Left colon (tissue), 2 donors: ENCODE measurements around the gene AKR1E2. TPM values are rescaled to one million over a fixed set of nuclear protein-coding genes. Genes with fewer than 3 reads are reported as not detected.

ENCODE experiments used
- ATAC-seq: fragments of 200-7000 bp; cut with Tn5 transposase; one replicate; pipeline ENCODE4 v1.9.1; 2020; ENCODE audit warnings: mild to moderate bottlenecking, moderate library complexity
- DNase-seq, 2 donors: peaks; one replicate each; pipeline ENCODE4 v3.0.0-alpha.2; 2020
- intact Hi-C, 2 donors: fragments of 100-400 bp; cut with DNase I in 1 of 2; cut with micrococcal nuclease in 1 of 2; formaldehyde crosslinking; loops; one replicate each; pipeline versions ENCODE4 v1.11.2 to v1.14.0; 2022; cut with DNase I, micrococcal nuclease
- long read RNA-seq: library from polyadenylated mRNA; unstranded; transcript quantifications from one replicate; pipeline ENCODE4 v2.0.0, GENCODE V29; 2021
- total RNA-seq, 2 donors: library from RNA; stranded (reverse); fragmentation: NEBNext Ultra II Directional; extraction: Animal tissue kit (Norgen Biotek cat#: 25700); gene quantifications; one replicate each; pipeline ENCODE4 v1.2.1, GENCODE V29; 2021
- donor health status: DM: no; HTN: no; CAD: no.
- donor health status: DM: yes; HTN: yes; CAD: no.

AKR1E2 gene
- total RNA-seq = 1 to 10 TPM; 4.8 to 5.7 TPM
- long read RNA-seq, partial matches to known transcripts = 0 of 1 reads
- long read RNA-seq, other reads (novel, unspliced or antisense) = 1 of 1 reads

DNA sequence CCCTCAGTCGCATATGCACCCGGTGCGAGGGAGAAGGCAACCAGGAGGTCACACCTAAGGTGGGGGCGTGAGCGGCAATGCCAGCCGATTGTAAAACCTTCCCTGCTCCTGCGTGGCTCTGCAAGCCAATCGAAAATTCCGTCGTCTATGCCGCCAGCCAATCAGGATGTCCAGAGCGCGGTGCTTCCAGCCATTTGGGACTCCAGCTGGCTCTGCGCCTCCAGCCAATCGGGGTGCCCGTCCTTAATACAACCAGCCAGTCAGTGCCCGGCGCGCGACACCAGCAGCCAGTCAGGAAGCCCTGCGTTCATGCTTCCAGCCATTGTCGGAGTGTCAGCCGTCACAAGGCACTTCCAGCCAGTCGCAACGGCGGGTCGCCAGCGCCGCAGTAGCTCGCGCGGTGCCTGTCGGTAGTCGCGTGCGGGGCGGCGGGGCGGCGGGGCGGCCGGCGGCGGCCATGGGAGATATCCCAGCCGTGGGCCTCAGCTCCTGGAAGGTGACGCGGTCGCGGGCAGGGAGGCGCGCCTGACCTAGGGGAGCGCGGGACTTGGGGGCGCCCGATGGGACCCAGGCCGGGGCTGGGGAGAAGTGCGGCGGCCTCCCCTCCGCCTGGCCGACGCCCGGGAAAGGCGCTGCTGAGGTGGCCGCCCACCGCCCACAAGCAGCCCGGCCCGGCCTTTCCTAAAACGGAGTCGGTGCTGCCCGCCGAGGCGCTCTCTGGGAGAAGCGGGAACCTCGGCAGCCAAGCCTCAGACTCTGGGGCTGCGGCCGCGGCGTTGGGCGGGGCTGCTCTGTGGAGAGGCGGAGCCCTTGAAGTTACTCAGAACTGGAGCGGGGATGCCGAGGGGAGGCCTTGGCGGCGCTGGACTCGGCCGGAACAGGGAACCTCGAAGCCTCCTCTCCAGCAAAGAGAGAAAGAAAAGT lies at the start of gene AKR1E2:
Gene AKR1E2, plus strand, starts transcription at position 340 of the 924 bp plus-strand sequence. Its CDS starts 118 bp downstream, at position 458.
- intact Hi-C loops = no loop called here
- ATAC-seq = peak; percentile 92
- peak; percentile 75 to 84 for DNase-seq

DNA sequence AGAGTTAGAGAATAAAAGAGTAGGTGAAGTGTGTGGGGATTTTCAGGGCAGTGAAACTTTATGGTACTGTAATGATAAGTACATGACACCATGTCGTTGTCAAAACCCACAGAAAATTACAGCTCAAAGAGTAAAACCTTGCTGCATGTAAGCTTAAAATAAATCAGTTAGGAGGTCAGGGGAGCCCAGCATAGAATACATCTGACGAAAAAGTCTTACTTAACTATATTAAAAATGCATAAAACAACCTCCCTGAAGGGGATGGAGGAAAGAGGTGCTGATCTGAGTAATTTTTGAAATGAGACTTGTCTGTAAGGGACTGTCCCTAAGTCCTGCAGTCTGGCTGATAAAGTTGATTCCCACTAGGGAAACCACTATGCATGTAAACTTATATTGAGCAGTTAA lies 49.8 kb upstream of the AKR1E2 start:
- no peak for DNase-seq
- no peak for ATAC-seq
- intact Hi-C loops = no loop called here

DNA sequence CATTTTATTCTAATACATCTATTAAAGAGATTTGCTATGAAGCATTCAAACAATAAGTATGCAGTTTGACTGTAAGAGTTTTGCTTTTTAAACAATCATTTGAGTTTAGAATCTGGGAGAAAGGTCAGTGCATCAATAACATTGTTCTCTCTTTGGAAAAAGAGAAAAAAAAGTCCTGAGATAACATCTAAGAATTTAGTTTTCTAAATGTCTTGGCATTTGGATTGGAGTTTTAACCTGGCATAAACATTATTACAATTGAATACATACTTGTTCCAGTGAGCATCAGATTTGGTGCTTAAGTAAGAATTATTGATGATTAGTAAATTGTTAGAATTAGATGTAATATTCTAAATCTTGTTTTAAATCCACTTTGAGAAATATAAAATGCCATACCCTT lies 47.2 kb upstream of the AKR1E2 start:
- ATAC-seq (no peak), DNase-seq (no peak)
- intact Hi-C loops = no loop called here

DNA sequence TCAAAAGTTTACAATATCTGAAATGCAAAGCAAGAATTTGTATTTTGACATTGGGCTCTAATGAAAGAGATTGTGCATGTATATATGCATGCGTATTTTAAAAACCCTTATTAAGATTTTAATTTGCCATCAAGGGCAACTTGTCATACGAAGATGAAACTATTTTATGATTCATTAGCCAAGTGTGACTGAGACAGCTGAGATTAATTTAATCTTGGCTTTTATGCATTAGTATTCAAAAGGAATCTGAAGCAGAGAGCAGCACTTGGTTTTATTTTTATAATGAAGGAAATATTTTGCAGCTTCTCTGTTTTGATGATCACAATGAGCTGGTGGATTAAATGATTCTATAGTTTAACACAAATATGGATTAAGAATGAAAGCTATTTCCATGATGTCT lies 45.9 kb upstream of the AKR1E2 start:
- intact Hi-C loops = no loop called here
- ATAC-seq (no peak), DNase-seq (no peak)

DNA sequence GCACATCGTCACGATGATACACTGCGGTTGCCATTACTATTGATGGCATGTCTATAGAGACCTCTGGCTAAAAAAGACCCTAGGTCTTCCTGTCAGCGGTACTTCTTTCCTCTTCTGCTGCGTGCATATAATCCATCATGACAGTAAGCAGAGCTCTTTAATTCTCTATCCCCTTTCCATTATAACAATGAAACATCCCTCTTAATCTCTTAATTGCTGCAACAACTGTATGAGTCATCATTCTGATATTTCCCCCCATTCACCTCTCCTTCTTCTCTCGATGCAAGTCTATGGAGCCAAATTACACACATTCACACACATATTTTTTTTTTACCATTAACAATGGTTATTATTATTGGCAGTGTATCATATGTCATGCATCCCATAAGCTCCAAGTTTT lies 45.2 kb upstream of the AKR1E2 start:
- intact Hi-C loops = no loop called here
- ATAC-seq (no peak), DNase-seq (no peak)

DNA sequence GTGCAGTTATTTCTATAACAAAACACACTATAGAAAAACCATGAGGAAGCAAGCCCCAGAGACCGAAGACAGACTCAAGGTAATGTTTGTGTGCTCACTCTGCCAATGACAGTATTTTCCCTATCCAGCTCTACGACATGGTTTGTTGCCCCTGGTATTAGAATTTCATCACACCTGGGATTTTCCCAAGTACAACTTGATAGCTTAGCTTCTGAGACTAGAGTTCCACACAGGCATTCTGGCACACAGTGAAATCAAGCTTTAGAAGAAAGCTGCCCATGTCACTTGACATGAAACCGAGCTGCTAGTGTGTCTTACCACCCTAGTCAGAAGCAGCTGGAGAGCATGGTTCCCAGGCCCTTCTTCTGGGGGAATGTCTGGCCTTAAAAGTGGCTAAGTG lies 44.1 kb upstream of the AKR1E2 start:
- ATAC-seq (no peak), DNase-seq (no peak)
- intact Hi-C loops = no loop called here

DNA sequence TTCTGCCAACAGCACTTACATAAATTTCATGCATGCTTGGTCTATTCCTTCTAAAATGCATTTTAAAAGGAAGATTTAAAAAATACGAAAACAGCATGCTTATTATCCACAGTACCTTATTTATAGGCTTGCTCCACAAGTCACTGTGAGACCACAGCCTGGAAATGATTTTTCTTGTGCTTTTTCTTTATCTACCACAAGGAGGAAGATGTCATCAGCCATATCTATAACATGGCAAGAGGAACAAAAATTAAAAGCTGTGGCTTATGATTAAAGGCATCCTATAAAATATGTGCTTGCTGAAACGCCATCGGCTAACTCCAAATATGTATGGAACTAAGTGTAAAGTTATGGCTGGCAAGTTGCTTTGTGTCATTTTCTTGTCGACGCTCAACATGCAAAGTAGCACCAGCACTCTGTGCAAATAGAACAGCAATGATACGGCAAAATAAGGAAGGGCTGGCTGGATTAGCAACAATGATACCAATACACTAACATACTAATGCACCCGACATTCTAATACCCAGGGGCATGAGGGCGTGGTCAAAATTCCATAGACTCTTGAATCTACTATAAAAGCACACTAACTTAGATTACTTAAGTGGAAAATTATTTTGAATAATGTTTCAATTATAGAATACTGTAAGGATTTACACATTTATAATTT lies 41.2 kb upstream of the AKR1E2 start:
- no peak for DNase-seq
- ATAC-seq = no peak
- intact Hi-C loops = no loop called here

DNA sequence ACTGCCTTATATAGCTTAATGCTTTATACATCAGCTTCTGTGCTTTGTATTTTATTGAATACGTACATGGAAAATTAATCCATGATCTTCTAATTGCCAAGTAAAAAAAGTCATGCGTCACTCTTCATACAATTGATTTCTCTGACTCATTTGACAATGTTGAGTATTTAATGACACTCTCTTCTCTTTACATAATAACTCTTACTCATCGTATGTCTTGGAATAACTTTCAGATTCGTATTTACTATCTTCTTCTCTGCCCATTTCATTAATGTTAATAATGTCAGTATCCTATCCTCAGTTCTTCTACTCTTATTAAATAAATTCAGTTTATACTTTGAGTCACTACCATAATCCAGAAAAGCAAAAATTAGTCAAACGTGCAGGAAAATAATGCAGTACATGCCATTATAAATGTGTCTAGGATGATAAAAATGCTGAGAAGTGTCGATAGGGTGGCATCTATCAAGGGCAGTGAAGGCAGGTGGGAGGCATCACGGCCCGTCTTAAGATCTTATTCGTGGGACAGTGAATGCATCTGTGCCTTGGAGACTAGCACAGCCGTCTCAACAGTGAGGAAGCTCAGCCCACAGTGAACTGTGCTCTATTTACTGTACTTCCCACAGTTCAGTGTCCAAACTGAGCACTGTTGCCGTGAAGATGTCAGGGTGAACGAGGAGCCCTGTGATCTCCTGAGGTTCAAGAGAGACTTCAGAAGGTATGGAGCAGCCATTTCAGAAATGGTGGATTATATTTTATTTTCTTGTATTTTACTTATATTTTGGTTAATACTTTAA lies 39.8 kb upstream of the AKR1E2 start:
- DNase-seq (no peak), ATAC-seq (no peak)
- intact Hi-C loops = no loop called here

DNA sequence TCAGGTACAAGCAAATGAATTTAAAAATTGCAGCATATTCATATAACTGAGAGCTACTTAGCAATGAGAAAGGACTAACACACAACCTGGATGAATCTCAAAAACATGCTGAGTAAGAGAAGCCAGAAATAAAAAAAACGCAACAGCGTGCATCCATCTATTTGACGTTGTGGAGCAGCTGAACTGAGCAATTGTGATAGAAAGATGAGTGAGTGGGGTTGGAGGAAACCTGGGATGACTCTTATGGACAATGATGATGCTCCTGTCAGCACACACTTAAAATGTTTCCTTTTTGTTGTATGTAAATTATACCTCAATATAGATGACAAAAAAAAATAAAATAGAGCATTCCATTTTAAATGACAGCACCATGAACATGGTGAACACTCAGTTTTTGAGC lies 36.0 kb upstream of the AKR1E2 start:
- ATAC-seq (no peak), DNase-seq (no peak)
- intact Hi-C loops = no loop called here

DNA sequence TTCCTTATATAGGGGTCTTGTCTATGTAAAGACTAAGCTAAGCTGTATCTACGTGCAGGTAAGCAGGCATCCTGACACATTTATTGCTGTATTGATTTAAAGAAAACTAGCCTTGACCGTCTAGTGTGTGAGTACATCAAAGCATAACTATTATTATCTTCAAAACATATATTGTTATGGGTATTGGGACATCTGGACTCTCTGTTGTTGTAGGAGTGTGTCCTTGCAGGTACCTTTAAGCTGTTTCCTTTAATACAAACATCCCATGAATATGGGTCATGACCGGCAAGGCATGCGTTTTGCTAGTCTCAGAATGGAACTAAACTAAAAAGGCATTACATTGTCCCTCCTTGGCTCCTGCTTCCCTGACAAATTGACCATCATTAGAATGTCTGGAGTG lies 35.1 kb upstream of the AKR1E2 start:
- no peak for ATAC-seq
- intact Hi-C loops = no loop called here

DNA sequence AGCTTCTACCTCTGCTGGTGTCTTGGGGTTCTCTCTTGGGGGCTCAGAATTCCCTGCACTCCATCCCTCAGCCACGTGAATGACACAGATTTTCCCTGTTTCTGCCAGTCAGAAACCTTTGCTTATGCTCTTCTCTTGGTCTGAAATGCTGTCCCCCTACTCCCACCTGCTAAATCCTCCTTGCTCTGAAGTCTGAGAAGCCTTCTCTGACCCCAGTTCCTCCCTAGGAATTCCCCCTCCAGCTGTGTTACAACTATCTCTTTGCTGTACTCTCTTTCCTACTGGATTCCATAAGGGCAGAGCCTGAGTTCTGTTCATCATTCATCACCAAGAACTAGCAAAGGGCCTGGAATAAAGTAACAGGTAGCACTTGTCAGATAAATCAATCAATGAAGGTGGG lies 33.6 kb upstream of the AKR1E2 start:
- intact Hi-C loops = no loop called here
- ATAC-seq (no peak), DNase-seq (no peak)

More for the DNA sequence above, 35.1 kb upstream of the AKR1E2 start:
- DNase-seq = no peak

DNA sequence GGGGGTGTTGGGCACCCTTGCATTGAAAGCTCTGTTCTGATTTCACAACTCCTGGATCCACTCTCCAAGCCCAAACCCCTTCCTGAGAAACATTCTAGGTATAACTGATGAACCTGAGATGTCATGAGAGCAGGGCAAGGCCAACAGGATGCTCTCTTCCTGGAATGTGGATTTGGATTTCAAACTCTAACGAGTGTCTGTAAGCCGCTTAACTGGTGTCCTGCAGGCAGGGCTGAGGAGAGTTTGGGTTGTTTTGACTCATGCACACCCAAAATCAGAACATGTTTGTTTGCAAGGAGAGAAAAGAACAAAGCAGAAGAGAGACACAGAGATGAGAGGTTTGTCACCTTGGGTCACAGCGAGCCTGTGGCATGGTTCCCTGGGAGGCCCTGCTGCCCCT lies 24.6 kb upstream of the AKR1E2 start:
- intact Hi-C loops = no loop called here
- no peak for DNase-seq
- ATAC-seq = no peak

DNA sequence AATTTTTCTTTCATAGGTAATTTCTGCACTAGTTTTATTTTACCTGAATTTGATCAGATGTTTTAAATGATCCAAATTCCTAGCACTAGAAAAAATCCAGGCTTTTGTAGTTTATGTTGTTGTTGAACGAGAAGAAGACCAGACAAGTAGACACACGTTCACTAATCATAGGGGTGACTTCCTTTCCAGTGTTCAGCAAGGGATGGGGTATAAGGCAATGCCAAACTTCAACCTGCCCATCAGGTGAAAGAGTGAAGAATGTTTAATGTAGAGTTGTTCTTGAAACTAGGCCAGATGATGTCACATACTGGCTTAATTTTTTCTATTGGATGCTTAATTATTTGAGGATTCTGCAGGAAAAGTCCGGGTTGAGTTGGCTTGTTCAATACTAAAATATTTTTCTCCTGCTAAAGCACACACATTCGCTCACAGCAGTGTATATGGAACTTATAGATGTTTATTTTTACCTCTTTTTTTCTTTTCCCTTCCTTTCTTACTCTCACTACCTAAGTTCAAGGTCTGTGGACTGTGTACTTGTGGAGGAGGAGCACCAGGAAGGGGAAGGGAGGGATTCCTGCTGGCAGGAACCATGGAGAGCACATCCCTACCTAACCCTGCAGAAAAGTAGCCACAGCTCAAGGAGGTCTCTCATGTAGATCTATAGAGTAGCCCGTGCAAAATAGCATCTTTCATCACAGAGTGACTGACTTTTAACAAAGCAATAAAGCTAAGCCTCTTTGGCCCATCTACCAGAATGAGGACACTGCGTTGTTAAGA lies 23.1 kb upstream of the AKR1E2 start:
- ATAC-seq (no peak), DNase-seq (no peak)
- intact Hi-C loops = no loop called here

DNA sequence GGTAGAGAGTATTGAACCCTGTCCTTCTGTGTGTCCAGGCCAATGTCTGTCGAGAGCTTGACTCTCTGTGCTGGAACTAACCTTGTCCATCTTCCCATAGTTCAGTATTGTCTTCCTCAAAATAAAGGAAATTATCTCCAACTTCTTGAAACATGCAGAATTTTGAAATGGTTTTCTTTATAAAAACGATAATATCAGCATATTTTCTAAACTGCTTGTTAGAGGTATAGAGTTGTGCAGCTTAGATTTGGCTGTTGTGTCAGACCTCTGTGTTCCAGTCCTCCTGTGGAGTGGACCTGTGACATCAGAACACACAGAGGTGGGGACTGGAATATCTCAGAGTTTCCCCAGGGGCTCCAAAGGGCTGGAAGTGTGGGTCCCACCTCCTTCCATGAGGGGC lies 22.2 kb upstream of the AKR1E2 start:
- ATAC-seq (no peak), DNase-seq (no peak)
- intact Hi-C loops = no loop called here

DNA sequence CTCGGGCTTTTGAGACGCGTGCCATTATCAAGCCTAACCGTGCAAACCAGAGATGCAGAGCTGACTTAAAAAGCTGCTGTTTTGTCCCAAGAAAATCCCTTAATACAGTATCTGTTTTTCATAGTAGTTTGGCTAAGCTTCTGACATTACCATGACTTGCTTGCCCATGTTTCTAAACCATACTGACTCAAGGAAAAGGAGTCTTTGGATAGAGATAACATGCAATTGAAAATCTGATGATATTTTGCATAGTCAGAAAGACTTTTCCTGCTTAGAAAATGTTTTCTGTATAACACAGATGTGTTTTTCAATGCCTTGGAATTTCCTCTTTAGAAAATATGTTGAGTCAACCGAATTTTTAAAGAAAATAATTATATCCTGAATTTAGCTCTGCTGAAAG lies 21.5 kb upstream of the AKR1E2 start:
- ATAC-seq (no peak), DNase-seq (no peak)
- intact Hi-C loops = no loop called here

DNA sequence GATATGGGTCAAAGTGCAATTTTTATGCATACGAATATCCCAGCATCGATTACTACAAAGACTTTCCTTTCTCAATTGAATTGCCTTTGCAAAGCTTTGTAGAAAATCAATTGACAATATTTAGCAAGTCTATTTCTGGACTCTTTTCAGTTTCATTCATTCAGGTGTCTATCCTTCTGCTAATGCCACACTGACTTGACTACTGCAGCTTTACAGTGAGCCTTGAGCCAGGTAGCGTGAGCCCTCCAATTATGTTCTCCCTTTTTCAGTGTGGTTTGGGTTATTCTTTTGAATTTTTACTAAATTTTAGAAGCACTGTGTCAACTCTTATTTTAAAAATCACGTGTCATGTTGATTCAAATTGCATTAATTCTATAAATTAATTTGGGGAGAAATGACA lies 19.5 kb upstream of the AKR1E2 start:
- ATAC-seq = no peak
- intact Hi-C loops = no loop called here
- no peak for DNase-seq

DNA sequence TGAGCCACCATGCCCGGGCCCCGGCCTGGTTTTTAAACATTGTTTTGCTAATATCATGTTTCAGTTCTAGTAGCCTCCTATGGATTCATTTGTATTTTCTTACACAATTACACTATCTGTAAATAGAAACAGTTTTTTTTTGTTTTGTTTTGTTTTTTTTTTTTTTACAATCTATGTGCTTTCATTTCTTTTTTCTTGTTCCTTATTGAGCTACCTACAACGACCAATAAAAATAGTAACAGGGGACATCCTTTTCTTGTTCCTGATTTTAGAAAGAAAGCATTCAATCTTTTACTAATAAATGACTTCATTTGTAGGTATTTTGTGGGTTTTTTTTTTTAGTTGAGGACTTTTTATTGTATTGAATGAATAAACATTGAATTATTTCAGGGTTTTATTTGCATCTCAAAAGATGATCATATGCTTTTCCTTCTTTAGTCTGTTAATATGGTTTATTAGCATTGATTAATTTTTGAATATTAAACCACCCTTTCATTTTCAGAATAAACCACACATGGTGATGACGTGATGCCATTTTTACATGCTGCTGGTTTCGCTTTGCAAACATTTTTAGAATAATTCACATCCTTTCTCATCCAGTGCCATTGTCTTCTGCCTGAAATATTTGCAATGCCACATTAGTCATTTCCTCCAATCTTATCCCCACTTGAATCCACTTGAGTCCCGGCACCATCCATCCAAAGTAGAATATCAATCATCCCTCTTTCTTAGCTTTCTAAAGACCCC lies 18.1 kb upstream of the AKR1E2 start:
- no peak for ATAC-seq
- intact Hi-C loops = no loop called here
- DNase-seq = no peak

DNA sequence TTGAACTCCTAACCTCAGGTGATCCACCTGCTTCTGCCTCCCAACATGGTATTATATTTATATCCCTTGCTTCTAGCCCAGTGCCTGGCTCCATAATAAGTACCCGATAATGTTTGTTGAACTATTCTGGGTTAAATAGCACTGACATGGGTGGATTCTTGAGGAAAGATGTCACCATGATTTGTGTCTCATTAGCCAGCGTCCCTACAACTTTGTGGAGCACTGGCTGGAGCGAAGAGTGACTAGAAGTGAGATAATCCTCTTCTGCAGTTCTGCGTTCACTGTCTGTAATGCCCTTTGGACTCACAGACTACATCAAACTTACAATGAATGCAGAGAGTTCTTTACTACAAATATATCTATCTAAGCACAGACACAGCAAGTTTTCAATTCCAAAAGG lies 16.9 kb upstream of the AKR1E2 start:
- ATAC-seq (no peak), DNase-seq (no peak)
- intact Hi-C loops = no loop called here
